Measurements from ENCODE around the gene PLIN1.

DNA sequence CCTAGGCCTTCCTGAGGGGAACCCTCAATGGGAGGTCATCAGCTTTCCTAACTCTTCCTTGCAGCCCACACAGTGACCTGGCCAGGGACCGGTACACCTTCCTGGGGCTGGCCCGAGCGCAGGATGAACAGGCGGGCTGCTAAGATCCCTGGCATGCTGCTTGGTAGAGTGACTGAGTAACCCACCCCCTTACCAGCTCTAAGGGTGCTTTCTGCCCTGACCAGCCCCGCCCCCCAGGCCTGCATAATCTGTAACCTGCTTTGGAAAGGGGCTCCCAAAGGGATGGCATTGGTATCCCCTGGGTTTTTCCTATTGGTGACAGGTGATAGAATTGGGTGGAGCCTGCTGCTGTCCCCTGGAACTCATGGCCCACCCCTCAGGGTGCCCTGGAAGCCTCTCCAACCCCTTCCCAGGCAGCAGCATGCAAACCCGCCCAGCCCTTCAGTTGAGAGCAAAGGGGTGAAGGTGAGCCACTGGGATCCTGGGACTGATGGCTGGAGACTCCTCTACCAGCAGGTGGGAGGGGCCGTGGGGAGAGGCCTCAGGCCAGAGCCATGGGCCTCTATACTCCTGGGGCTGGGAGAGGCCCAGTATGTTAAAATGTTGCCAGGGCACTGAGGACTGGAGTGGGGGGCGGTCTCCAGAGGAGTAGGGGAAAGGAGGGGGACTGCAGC, 12.8 kb downstream of the PLIN1 start:
- TF ChIP-seq EZH2phosphoT487 (IDR thresholded peaks at IDR 0.05) = no peak
- TF ChIP-seq EZH2 (IDR thresholded peaks at IDR 0.05) = no peak
- TF ChIP-seq, protein P1, sequence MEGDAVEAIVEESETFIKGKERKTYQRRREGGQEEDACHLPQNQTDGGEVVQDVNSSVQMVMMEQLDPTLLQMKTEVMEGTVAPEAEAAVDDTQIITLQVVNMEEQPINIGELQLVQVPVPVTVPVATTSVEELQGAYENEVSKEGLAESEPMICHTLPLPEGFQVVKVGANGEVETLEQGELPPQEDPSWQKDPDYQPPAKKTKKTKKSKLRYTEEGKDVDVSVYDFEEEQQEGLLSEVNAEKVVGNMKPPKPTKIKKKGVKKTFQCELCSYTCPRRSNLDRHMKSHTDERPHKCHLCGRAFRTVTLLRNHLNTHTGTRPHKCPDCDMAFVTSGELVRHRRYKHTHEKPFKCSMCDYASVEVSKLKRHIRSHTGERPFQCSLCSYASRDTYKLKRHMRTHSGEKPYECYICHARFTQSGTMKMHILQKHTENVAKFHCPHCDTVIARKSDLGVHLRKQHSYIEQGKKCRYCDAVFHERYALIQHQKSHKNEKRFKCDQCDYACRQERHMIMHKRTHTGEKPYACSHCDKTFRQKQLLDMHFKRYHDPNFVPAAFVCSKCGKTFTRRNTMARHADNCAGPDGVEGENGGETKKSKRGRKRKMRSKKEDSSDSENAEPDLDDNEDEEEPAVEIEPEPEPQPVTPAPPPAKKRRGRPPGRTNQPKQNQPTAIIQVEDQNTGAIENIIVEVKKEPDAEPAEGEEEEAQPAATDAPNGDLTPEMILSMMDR (IDR thresholded peaks at IDR 0.05) = no peak

Measured in neural progenitor cell (in vitro differentiated cells).